Endodermal cell (in vitro differentiated cells): ENCODE data around the gene USF1. TPM values are rescaled to one million over a fixed set of nuclear protein-coding genes. Genes with fewer than 3 reads are reported as not detected.
"Not testable (repeated sequence)": the region's sequence is repeated elsewhere in the genome, so short reads cannot be mapped to it uniquely, and the experiment has no call there.

Source experiments
- DNase-seq: peaks from one replicate; pipeline ENCODE4 v3.0.0-alpha.2; 2017
- H3K27ac ChIP-seq: 2 replicates; pipeline ENCODE4 v1.5.1; 2013; ENCODE audit warnings: mild to moderate bottlenecking, low read depth, low read length, moderate library complexity
- H3K27me3 ChIP-seq: 2 replicates; pipeline ENCODE4 v1.6.1; 2013; ENCODE audit warnings: mild to moderate bottlenecking, low read length, moderate library complexity; ENCODE audit not compliant: insufficient read depth, control insufficient read depth, poor library complexity, severe bottlenecking
- H3K36me3 ChIP-seq: 2 replicates; pipeline ENCODE4 v1.7.0; 2013; ENCODE audit warnings: mild to moderate bottlenecking, low read length, moderate library complexity; ENCODE audit not compliant: control insufficient read depth, insufficient read depth
- H3K4me1 ChIP-seq: one replicate; pipeline ENCODE4 v1.7.0; 2013; ENCODE audit warnings: low read length; ENCODE audit not compliant: control insufficient read depth, insufficient read depth
- H3K4me3 ChIP-seq: 2 replicates; pipeline ENCODE4 v1.5.1; 2013; ENCODE audit warnings: mild to moderate bottlenecking, low read length, moderate library complexity
- H3K9ac ChIP-seq: 2 replicates; pipeline ENCODE4 v1.6.1; 2013; ENCODE audit warnings: mild to moderate bottlenecking, low read length, moderate library complexity; ENCODE audit not compliant: poor library complexity, severe bottlenecking; ENCODE audit errors: extremely low read depth
- H3K9me3 ChIP-seq: 2 replicates; pipeline ENCODE4 v1.6.1; 2013; ENCODE audit warnings: mild to moderate bottlenecking, low read length, moderate library complexity; ENCODE audit not compliant: control insufficient read depth
- H3K27ac Mint-ChIP-seq: 2 replicates; pipeline ENCODE4 v1.8.0; 2020; ENCODE audit warnings: mixed read lengths
- H3K27me3 Mint-ChIP-seq: 2 replicates; pipeline ENCODE4 v1.8.0; 2021; ENCODE audit warnings: mild to moderate bottlenecking, mixed read lengths; ENCODE audit not compliant: insufficient read depth
- H3K36me3 Mint-ChIP-seq: 2 replicates; pipeline ENCODE4 v1.8.0; 2020; ENCODE audit warnings: low read depth, mixed read lengths
- H3K4me1 Mint-ChIP-seq: 2 replicates; pipeline ENCODE4 v1.8.0; 2020; ENCODE audit warnings: mixed read lengths
- H3K4me3 Mint-ChIP-seq: 2 replicates; pipeline ENCODE4 v1.8.0; 2020; ENCODE audit warnings: mild to moderate bottlenecking, moderate library complexity, mixed read lengths
- H3K9me3 Mint-ChIP-seq: 2 replicates; pipeline ENCODE4 v1.8.0; 2020; ENCODE audit warnings: mild to moderate bottlenecking, mixed read lengths
- WGBS, 2 experiments: methylation state at CpG; one replicate each; pipeline versions ENCODE4 v1.1.5 to v1.1.7; 2013; ENCODE audit warnings: missing lambda C conversion rate in 2 of 2, mixed read lengths in 1 of 2; ENCODE audit not compliant: insufficient coverage in 1 of 2, insufficient read length in 1 of 2; 5-methylcytosine and 5-hydroxymethylcytosine counted together
- total RNA-seq, 2 donors: library from RNA; stranded (reverse); fragmentation: NEBNext Ultra II Directional in 1 of 2; extraction: Animal tissue kit (Norgen Biotek cat#: 25700) in 1 of 2; gene quantifications; 2 replicates in 1 of 2; 3 replicates in 1 of 2; pipeline ENCODE4 v1.2.1, GENCODE V29; 2021
- TF ChIP-seq, protein P1 (sequence below): fragments of 200-600 bp; sonication (generic); conservative IDR thresholded peaks from 2 replicates; pipeline ENCODE4 v1.5.0; 2021; ENCODE audit warnings: antibody characterized with exemption, mild to moderate bottlenecking

Gene USF1
- total RNA-seq, 2 donors from 2014 or later, result 55.5 to 57.3 TPM

DNA sequence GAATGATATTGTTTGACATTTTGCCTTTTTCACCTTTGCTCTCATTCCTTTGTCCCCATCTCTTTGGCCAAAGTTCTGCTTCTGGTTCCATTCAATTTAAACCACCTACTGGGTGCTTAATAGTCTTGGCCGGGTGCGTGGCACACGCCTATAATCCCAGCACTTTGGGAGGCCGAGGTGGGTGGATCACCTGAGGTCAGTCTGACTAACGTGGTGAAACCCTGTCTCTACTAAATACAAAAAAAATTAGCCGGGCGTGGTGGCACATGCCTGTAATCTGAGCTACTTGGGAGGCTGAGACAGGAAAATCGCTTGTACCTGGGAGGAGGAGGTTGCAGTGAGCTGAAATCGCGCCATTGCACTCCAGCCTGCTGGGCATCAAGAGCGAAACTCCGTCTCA lies 23.3 kb downstream of the USF1 start:
- not testable (repeated sequence) for H3K27ac ChIP-seq, H3K36me3 ChIP-seq, H3K4me1 ChIP-seq, H3K36me3 Mint-ChIP-seq, H3K4me3 ChIP-seq, H3K9me3 Mint-ChIP-seq, H3K27me3 Mint-ChIP-seq, DNase-seq, H3K9ac ChIP-seq, H3K27me3 ChIP-seq, H3K9me3 ChIP-seq
- peak overlapping the region; percentile 100 for H3K27ac Mint-ChIP-seq
- H3K4me3 Mint-ChIP-seq, result peak overlapping the region; percentile 99
- peaks cover 31% of the 10 kb centered on the region for H3K4me1 Mint-ChIP-seq
- 90% methylated on average over 7 to 12 of the region's 12 CpGs for WGBS, 2 experiments

DNA sequence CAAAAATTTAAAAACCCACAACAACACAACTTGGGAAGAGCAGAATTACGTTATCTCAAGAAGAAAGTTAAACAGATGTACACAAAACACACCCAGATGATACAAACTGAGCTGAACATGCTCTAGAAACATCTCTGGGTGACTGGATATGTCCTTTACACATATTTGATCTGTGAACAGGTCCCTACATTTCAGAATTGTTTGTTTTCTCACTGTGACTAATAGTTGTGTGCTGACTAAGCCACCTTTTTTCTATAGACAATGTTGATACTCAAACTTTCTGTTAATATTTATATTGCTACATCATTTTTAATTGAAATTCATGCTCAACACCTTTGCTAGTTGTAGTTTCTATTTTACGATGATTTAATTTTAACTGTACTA lies 23.8 kb downstream of the USF1 start:
- peak overlapping the region; percentile 100 for H3K27ac Mint-ChIP-seq
- no peak overlapping the region for H3K27ac ChIP-seq
- H3K27me3 Mint-ChIP-seq, result no peaks in the 10 kb centered on the region
- H3K4me3 ChIP-seq, result peak overlapping the region; percentile 98
- no peak for DNase-seq
- 91 to 100% methylated on average over 2 of the region's 2 CpGs for WGBS, 2 experiments
- no peaks in the 10 kb centered on the region for H3K9me3 ChIP-seq
- H3K9me3 Mint-ChIP-seq, result peaks cover 1% of the 10 kb centered on the region
- peaks cover 35% of the 10 kb centered on the region for H3K4me1 Mint-ChIP-seq
- peaks cover 7% of the 10 kb centered on the region for H3K4me1 ChIP-seq
- TF ChIP-seq, protein P1, sequence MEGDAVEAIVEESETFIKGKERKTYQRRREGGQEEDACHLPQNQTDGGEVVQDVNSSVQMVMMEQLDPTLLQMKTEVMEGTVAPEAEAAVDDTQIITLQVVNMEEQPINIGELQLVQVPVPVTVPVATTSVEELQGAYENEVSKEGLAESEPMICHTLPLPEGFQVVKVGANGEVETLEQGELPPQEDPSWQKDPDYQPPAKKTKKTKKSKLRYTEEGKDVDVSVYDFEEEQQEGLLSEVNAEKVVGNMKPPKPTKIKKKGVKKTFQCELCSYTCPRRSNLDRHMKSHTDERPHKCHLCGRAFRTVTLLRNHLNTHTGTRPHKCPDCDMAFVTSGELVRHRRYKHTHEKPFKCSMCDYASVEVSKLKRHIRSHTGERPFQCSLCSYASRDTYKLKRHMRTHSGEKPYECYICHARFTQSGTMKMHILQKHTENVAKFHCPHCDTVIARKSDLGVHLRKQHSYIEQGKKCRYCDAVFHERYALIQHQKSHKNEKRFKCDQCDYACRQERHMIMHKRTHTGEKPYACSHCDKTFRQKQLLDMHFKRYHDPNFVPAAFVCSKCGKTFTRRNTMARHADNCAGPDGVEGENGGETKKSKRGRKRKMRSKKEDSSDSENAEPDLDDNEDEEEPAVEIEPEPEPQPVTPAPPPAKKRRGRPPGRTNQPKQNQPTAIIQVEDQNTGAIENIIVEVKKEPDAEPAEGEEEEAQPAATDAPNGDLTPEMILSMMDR, result no peak
- no peaks in the 10 kb centered on the region for H3K27me3 ChIP-seq
- no peaks in the 10 kb centered on the region for H3K36me3 ChIP-seq
- H3K9ac ChIP-seq, result peak overlapping the region; percentile 64
- peaks cover under 1% of the 10 kb centered on the region for H3K36me3 Mint-ChIP-seq
- H3K4me3 Mint-ChIP-seq, result peak overlapping the region; percentile 99

DNA sequence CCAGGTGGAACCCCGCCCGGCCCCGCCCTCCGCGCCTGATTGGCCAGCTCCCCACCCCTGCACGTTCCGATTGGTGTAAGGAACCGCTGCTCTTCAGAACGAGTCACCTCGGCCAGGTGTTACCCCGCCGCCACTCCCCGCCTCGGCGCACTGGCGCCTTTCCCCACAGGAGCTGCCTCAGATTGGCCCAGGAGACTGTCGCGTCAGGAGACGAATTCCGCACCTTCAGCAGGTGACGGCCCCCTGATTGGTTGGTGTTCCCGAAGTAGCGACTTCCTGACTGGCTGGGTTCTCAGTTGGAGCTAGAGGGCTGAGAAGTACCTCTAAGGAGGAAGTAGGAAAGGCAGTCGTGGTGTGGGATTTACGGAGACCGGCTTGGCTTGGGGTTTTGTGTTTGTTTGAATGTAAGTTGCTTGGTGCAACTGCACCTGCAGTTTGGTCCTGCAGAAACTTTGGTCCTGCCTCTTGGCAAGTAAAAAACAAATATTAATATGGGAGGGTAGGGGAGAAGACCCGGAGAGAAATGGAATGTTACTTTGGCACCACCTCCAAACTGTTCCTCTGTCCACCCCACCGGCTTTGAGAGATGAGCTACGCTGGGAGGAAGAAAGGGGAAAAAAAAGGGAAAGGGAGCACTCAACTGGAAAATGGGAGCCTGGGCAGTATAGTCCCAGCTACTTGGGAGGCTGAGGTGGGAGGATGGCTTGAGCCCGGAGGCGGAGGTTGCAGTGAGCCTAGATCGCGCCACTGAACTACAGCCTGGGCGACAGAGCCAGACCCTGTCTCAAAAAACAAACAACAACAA lies 24.4 kb downstream of the USF1 start:
- Histone ChIP-seq H3K9ac (peak overlapping the region; percentile 96), H3K9me3 (no peaks in the 10 kb centered on the region), H3K27me3 (no peaks in the 10 kb centered on the region), H3K36me3 (no peaks in the 10 kb centered on the region), H3K4me1 (peaks cover 7% of the 10 kb centered on the region), H3K27ac (no peak overlapping the region), H3K4me3 (peak overlapping the region; percentile 98)
- Mint-ChIP-seq H3K36me3 (peaks cover 5% of the 10 kb centered on the region), H3K4me1 (peaks cover 40% of the 10 kb centered on the region), H3K27me3 (no peaks in the 10 kb centered on the region), H3K4me3 (peak overlapping the region; percentile 99), H3K27ac (peak overlapping the region; percentile 100), H3K9me3 (no peaks in the 10 kb centered on the region)
- WGBS, 2 experiments, result 5 to 15% methylated on average over 6 to 34 of the region's 34 CpGs
- DNase-seq, result peak; percentile 100
- TF ChIP-seq, protein P1, result no peak
